SU-DHL-6 (cell line): ENCODE measurements around the gene ENO2.

Source experiments
- EZH2phosphoT487 ChIP-seq: fragments of 200-600 bp; sonication (generic), shearing (Covaris generic); conservative IDR thresholded peaks from 2 replicates; pipeline ENCODE4 v1.6.1; 2018; ENCODE audit warnings: mild to moderate bottlenecking, antibody characterized with exemption, low read length, moderate library complexity, mixed read lengths
- TF ChIP-seq, protein P1 (sequence below): fragments of 200-600 bp; sonication (generic); IDR thresholded peaks from one replicate; pipeline ENCODE4 v1.5.1; 2017; ENCODE audit warnings: antibody characterized with exemption, mild to moderate bottlenecking, low read length, moderate library complexity; ENCODE audit not compliant: insufficient read depth, poor library complexity, severe bottlenecking

GRCh38 chr12:6932766-6933165 lies 18.4 kb downstream of the ENO2 start:
- TF ChIP-seq, protein P1, sequence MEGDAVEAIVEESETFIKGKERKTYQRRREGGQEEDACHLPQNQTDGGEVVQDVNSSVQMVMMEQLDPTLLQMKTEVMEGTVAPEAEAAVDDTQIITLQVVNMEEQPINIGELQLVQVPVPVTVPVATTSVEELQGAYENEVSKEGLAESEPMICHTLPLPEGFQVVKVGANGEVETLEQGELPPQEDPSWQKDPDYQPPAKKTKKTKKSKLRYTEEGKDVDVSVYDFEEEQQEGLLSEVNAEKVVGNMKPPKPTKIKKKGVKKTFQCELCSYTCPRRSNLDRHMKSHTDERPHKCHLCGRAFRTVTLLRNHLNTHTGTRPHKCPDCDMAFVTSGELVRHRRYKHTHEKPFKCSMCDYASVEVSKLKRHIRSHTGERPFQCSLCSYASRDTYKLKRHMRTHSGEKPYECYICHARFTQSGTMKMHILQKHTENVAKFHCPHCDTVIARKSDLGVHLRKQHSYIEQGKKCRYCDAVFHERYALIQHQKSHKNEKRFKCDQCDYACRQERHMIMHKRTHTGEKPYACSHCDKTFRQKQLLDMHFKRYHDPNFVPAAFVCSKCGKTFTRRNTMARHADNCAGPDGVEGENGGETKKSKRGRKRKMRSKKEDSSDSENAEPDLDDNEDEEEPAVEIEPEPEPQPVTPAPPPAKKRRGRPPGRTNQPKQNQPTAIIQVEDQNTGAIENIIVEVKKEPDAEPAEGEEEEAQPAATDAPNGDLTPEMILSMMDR = no peak
- no peak for TF ChIP-seq EZH2phosphoT487
